ENCODE measurements around the gene BRD9. TPM values are rescaled to one million over a fixed set of nuclear protein-coding genes. Genes with fewer than 3 reads are reported as not detected.

BRD9 gene
- total and polyA plus RNA-seq, 9 donors: 18.6 to 42.1 (median 32.0) TPM

DNA sequence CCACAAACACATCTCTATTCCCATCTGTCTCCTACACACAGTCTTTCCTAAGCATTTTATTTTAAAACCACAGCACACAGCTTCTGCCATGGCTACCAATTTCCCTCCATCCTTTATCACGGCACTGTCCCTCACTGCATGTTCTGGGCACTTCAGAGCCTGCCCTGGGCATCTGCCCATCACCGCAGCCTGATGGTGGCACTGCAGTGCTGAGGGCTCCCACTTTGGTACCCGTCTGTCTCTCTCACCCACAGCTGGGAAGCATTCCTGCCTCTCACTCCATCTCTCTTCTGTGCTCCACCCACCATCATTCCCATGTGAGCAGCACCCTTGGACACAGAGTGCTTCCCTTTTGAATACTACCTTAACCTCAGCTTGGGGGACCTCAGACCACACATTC lies 73.5 kb downstream of the BRD9 start:
- H3K4me3 ChIP-seq: no peak overlapping the region
- H3K4me1 ChIP-seq (ENCODE audit: insufficient read depth): no peaks in the 10 kb centered on the region
- no peaks in the 10 kb centered on the region for H3K36me3 ChIP-seq
- no peaks in the 10 kb centered on the region for H3K27me3 ChIP-seq
- no peak overlapping the region for H3K27ac ChIP-seq
- intact Hi-C loops (cut with DNase I): no loop called here
- 72 to 85% (median 78%) methylated on average over 3 of the region's 3 CpGs for WGBS, 3 donors
- TF ChIP-seq, protein P1, sequence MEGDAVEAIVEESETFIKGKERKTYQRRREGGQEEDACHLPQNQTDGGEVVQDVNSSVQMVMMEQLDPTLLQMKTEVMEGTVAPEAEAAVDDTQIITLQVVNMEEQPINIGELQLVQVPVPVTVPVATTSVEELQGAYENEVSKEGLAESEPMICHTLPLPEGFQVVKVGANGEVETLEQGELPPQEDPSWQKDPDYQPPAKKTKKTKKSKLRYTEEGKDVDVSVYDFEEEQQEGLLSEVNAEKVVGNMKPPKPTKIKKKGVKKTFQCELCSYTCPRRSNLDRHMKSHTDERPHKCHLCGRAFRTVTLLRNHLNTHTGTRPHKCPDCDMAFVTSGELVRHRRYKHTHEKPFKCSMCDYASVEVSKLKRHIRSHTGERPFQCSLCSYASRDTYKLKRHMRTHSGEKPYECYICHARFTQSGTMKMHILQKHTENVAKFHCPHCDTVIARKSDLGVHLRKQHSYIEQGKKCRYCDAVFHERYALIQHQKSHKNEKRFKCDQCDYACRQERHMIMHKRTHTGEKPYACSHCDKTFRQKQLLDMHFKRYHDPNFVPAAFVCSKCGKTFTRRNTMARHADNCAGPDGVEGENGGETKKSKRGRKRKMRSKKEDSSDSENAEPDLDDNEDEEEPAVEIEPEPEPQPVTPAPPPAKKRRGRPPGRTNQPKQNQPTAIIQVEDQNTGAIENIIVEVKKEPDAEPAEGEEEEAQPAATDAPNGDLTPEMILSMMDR (IDR thresholded peaks at IDR 0.05): no peak
- TF ChIP-seq POLR2A (IDR thresholded peaks at IDR 0.05): no peak
- DNase-seq: no peak
- no peaks in the 10 kb centered on the region for H3K9me3 ChIP-seq

DNA sequence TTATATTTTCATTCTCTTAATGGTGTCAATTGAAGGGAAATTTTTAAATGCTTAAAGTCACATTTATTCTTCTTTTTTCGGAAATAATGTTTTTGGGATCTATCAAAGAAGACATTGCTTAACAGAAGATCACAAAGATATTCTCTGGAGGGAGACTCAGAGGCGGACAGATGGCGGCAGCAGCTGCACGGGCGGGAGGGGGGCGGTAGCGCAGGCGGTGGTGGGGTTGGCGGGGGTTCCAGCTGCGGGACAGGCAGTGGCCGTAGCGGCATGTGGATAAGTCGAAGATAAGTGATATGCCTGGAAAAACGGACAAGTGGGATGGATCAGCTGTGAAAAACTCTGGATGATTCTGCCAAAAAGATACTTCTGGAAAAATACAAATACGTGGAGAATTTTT lies 76.4 kb downstream of the BRD9 start:
- 91 to 92% (median 92%) methylated on average over 15 of the region's 15 CpGs for WGBS, 3 donors

DNA sequence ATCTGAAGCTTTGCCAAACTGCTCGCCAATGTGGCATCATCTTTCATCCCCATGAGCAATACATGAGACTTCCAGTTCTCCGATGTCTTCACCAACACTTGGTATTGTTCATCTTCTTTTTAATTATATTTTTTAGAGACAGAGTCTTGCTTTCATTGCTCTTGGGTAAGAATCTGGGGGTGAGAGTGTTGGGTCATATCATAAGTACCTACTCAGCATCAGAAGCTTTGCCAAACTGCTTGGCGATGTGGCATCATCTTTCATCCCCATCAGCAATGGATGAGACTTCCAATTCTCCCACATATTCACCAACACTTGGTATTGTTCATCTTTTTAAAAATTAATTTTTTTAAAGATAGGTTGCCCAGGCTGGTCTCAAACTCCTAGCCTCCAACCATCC lies 77.2 kb downstream of the BRD9 start:
- H3K4me3 ChIP-seq: no peak overlapping the region
- H3K27me3 ChIP-seq: no peaks in the 10 kb centered on the region
- no peak for DNase-seq
- H3K9me3 ChIP-seq: no peaks in the 10 kb centered on the region
- H3K36me3 ChIP-seq: no peaks in the 10 kb centered on the region
- TF ChIP-seq, protein P1 (IDR thresholded peaks at IDR 0.05): no peak
- TF ChIP-seq EP300 (IDR thresholded peaks at IDR 0.05): no peak
- no peak for TF ChIP-seq POLR2A (IDR thresholded peaks at IDR 0.05)
- no peak overlapping the region for H3K27ac ChIP-seq
- intact Hi-C loops (cut with DNase I): no loop called here
- 91 to 97% (median 92%) methylated on average over 3 of the region's 3 CpGs for WGBS, 3 donors
- no peaks in the 10 kb centered on the region for H3K4me1 ChIP-seq (ENCODE audit: insufficient read depth)

More for the DNA sequence above, 76.4 kb downstream of the BRD9 start:
- Histone ChIP-seq H3K9me3 (no peaks in the 10 kb centered on the region), H3K27ac (no peak overlapping the region), H3K4me1 (ENCODE audit: insufficient read depth) (no peaks in the 10 kb centered on the region), H3K27me3 (no peaks in the 10 kb centered on the region), H3K4me3 (no peak overlapping the region), H3K36me3 (no peaks in the 10 kb centered on the region)
- DNase-seq: no peak
- intact Hi-C loops (cut with DNase I): no loop called here
- TF ChIP-seq EP300 (IDR thresholded peaks at IDR 0.05) (no peak), POLR2A (IDR thresholded peaks at IDR 0.05) (no peak)
- TF ChIP-seq, protein P1 (IDR thresholded peaks at IDR 0.05): no peak

Other genes with a start within 250 kb of the BRD9 start
- gene TPPP, start 199.4 kb downstream of the BRD9 start, total RNA-seq: 1 to 10 TPM; 1.1 to 8.8 (median 2.3) TPM
- gene TPPP, start 199.4 kb downstream of the BRD9 start, polyA plus RNA-seq: 1 to 10 TPM; 2.1 to 2.5 TPM
- gene ZDHHC11B, start 108.1 kb downstream of the BRD9 start, total RNA-seq: 1 to 10 TPM; 1.7 to 8.0 (median 2.4) TPM
- 1 to 10 TPM; 1.7 to 2.9 TPM for gene ZDHHC11B, start 108.1 kb downstream of the BRD9 start, polyA plus RNA-seq
- 10 to 100 TPM in 1 of 7 donors, 1 to 10 TPM in 6; 1.7 to 25.6 (median 6.0) TPM for gene ZDHHC11, start 41.8 kb downstream of the BRD9 start, total RNA-seq
- gene ZDHHC11, start 41.8 kb downstream of the BRD9 start, polyA plus RNA-seq: 1 to 10 TPM; 1.1 to 2.1 TPM
- gene TRIP13, start 83 bp upstream of the BRD9 start, total RNA-seq: 1 to 10 TPM; 1.3 to 3.9 (median 2.0) TPM
- 1 to 10 TPM; 1.6 to 2.5 TPM for gene TRIP13, start 83 bp upstream of the BRD9 start, polyA plus RNA-seq
- gene NKD2, start 116.0 kb upstream of the BRD9 start, total RNA-seq: 10 to 100 TPM in 1 of 7 donors, 1 to 10 TPM in 4, under 1 TPM in 2; 0.33 to 17.2 (median 1.5) TPM
- gene NKD2, start 116.0 kb upstream of the BRD9 start, polyA plus RNA-seq: under 1 TPM in 1 of 2 donors, not detected in 1; 0.80 TPM
- gene SLC12A7, start 219.3 kb upstream of the BRD9 start, total RNA-seq: 10 to 100 TPM in 6 of 7 donors, 1 to 10 TPM in 1; 9.8 to 33.9 (median 23.2) TPM
- gene SLC12A7, start 219.3 kb upstream of the BRD9 start, polyA plus RNA-seq: 10 to 100 TPM in 1 of 2 donors, 1 to 10 TPM in 1; 5.9 to 12.2 TPM

Data from ovary (tissue), 9 donors.